ENCODE data around the gene FERD3L. TPM values are rescaled to one million over a fixed set of nuclear protein-coding genes. Genes with fewer than 3 reads are reported as not detected.

Gene FERD3L
- polyA plus RNA-seq, 1 experiment = not detected

GRCh38 chr7:19117091-19117869 is 27.9 kb downstream of the FERD3L start, which contains the start of gene TWIST1:
Gene TWIST1 (minus strand): TSS chr7:19117636. CDS start chr7:19117321, 315 bp downstream.
- peak within 1 kb of the TSS; percentile 87 for H3K4me3 ChIP-seq (ENCODE audit: low read depth, low read length)
- no peaks in the 10 kb centered on the region for H3K27me3 ChIP-seq (ENCODE audit: control insufficient read depth, insufficient read depth, low read length)
- ChIA-PET POLR2A (interaction anchor here (0.6 to 1.1 kb wide), 6 partner anchors 10 to 1138 kb away, joined by 3 to 6 read pairs (median 4); no protein-coding TSS in a partner anchor), CTCF (interaction anchor here (0.5 to 1.3 kb wide), 3 partner anchors 9 to 549 kb away, joined by 3 to 4 read pairs (median 4); no protein-coding TSS in a partner anchor)
- TF ChIP-seq CTCF (IDR thresholded peaks at IDR 0.05; ENCODE audit: insufficient read depth, low read depth, low read length) = no peak
- DNase-seq (ENCODE audit: low read depth) = peak; percentile 92
- H3K36me3 ChIP-seq (ENCODE audit: control insufficient read depth, insufficient read depth, low read length) = no peaks in the 10 kb centered on the region; the same call in 1 of the 2 replicates

- Histone ChIP-seq H3K36me3 (ENCODE audit: control insufficient read depth, insufficient read depth, low read length) (no peaks in the 10 kb centered on the region; the same call in 1 of the 2 replicates), H3K27me3 (ENCODE audit: control insufficient read depth, insufficient read depth, low read length) (no peaks in the 10 kb centered on the region), H3K4me3 (ENCODE audit: low read depth, low read length) (peak overlapping the region; percentile 87)
- ChIA-PET CTCF (interaction anchor here (1.3 kb wide), 1 partner anchor 550 kb away, joined by 4 read pairs; no protein-coding TSS in a partner anchor), POLR2A (interaction anchor here (0.6 to 1.1 kb wide), 4 partner anchors 11 to 608 kb away, joined by 3 to 34 read pairs (median 6); no protein-coding TSS in a partner anchor)
- no peak for DNase-seq (ENCODE audit: low read depth)
- TF ChIP-seq CTCF (IDR thresholded peaks at IDR 0.05; ENCODE audit: insufficient read depth, low read depth, low read length) = no peak
These were observed 28.8 kb downstream of the FERD3L start for GRCh38 chr7:19116121-19117090.

GRCh38 chr7:19114551-19114855 is 30.7 kb downstream of the FERD3L start:
- ChIA-PET POLR2A (interaction anchor here (0.6 kb wide), 2 partner anchors 417 to 504 kb away, joined by 3 read pairs; no protein-coding TSS in a partner anchor), CTCF (interaction anchor here (2.3 kb wide), 1 partner anchor 9 kb away, joined by 10 read pairs; no protein-coding TSS in a partner anchor)

GRCh38 chr7:19113855-19114550 is 31.2 kb downstream of the FERD3L start:
- TF ChIP-seq CTCF (IDR thresholded peaks at IDR 0.05; ENCODE audit: insufficient read depth, low read depth, low read length) = no peak
- ChIA-PET POLR2A (interaction anchor here (0.6 to 1.0 kb wide), 3 partner anchors 18 to 503 kb away, joined by 3 read pairs; no protein-coding TSS in a partner anchor), CTCF (interaction anchor here (0.6 to 2.3 kb wide), 3 partner anchors 8 to 761 kb away, joined by 3 to 10 read pairs (median 5); no protein-coding TSS in a partner anchor)
- Histone ChIP-seq H3K4me3 (ENCODE audit: low read depth, low read length) (peak overlapping the region; percentile 87), H3K36me3 (ENCODE audit: control insufficient read depth, insufficient read depth, low read length) (no peaks in the 10 kb centered on the region; the same call in 1 of the 2 replicates), H3K27me3 (ENCODE audit: control insufficient read depth, insufficient read depth, low read length) (no peaks in the 10 kb centered on the region)
- DNase-seq (ENCODE audit: low read depth) = no peak

More at GRCh38 chr7:19114551-19114855, 30.7 kb downstream of the FERD3L start:
- Histone ChIP-seq H3K4me3 (ENCODE audit: low read depth, low read length) (peak overlapping the region; percentile 87), H3K36me3 (ENCODE audit: control insufficient read depth, insufficient read depth, low read length) (no peaks in the 10 kb centered on the region; the same call in 1 of the 2 replicates), H3K27me3 (ENCODE audit: control insufficient read depth, insufficient read depth, low read length) (no peaks in the 10 kb centered on the region)
- no peak for TF ChIP-seq CTCF (IDR thresholded peaks at IDR 0.05; ENCODE audit: insufficient read depth, low read depth, low read length)
- no peak for DNase-seq (ENCODE audit: low read depth)
